Stimulated activated CD8-positive, alpha-beta memory T cell treated with anti-CD3 and anti-CD28 coated beads, Interleukin-4, amount 100 ng/mL, for 24 hours (primary cell): ENCODE measurements around the gene GJA1.

ENCODE experiments used
- DNase-seq: peaks from one replicate; pipeline ENCODE4 v3.0.0-alpha.2; 2020; ENCODE audit warnings: low read depth

GJA1 gene

GRCh38 chr6:121482751-121483150, 47.3 kb downstream of the GJA1 start:
- no peak for DNase-seq

GRCh38 chr6:121485359-121485811, 49.9 kb downstream of the GJA1 start:
- no peak for DNase-seq

DNA sequence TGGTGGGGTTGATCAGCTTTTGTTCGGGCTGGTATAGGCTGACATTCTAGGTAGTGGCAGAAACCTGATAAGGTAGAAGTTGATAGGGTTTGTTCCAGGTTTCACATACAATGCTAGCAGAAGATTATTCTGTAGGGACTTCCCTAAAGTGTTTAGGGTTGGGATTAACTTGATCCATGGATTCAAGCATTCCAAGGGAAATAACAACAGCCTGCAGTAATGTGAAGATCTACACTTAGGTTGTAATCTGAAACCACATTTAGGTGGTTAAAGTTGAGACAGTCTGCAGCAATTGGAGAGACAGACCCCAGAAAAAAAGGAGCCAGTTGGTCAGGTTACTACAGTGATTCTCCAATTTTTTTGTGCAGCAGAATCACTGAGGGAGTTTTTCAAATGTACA, 56.1 kb downstream of the GJA1 start:
- DNase-seq: no peak

DNA sequence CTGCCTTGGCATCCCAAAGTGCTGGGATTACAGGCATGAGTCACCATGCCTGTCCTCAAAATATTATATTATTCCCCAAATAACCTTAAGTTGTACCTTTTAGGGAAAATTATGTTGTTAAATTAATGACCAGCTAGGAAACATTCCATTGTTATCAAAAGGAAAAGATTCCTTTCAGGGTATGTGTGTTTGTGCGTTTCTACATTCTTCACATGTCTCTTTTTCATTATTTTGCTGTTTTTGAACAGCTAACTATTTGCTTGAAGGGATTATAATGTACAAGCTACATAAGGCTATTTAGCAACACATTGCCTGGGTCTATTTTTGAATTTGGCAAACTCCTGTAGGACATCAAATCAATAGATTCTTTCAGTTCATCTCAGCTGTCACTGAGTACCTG, 57.1 kb downstream of the GJA1 start:
- DNase-seq: no peak

DNA sequence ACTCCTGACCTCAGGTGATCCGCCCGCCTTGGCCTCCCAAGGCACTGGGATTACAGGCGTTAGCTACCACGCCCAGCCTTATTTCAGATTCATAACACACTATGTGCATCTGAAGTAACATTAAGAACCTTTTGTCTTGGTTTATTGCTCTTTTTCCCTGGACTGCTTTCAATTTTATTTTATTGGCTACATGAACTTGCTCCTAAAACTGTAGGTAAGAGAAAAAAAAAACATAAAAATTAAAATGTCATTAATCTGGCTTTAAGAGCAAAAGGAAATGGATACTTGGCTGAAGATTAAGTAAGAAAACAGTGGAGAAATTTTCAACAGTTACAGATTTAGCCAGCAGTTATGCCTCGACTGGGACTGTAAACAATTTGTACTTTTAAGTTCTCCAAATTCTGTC, 62.5 kb downstream of the GJA1 start:
- DNase-seq: no peak

DNA sequence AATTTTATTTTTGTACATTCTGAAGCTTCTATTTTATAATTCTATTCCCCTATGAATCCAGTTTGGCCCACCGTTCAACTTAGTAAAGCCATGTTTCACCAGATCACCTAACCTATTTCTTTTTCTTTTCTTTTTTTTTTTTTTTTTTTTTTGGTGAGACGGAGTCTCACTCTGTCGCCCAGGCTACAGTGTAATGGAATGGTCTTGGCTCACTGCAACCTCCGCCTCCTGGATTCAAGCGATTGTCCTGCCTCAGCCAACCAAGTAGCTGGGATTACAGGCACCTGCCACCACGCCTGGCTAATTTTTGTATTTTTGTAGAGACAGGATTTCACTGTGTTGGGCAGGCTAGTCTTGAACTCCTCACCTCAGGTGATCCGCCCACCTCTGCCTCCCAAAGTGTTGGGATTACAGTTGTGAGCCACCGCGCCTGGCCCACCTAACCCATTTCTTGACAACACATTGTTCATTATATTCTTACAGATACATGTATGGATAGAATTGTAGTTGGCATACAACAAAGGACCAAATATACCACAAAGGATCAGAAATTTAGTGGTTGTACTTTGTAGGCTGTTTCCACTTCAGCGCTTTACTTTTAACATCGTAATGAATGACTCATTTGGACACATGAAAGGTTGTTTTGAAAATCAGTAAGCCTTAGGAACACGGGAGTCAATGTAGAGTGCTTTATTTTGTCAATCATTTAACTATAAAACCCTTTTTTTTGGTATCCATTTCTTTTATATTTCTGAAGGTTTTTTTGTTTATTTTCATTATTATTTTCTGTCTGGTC, 63.2 kb downstream of the GJA1 start:
- no peak for DNase-seq
